GOT3 (cell line): ENCODE results near the gene ASIC4.

Source experiments
- DNase-seq: peaks from one replicate; lab custom pipeline; 2025; ENCODE audit warnings: mixed read lengths; lab: John Stamatoyannopoulos, UW

The ASIC4 gene, protein sequence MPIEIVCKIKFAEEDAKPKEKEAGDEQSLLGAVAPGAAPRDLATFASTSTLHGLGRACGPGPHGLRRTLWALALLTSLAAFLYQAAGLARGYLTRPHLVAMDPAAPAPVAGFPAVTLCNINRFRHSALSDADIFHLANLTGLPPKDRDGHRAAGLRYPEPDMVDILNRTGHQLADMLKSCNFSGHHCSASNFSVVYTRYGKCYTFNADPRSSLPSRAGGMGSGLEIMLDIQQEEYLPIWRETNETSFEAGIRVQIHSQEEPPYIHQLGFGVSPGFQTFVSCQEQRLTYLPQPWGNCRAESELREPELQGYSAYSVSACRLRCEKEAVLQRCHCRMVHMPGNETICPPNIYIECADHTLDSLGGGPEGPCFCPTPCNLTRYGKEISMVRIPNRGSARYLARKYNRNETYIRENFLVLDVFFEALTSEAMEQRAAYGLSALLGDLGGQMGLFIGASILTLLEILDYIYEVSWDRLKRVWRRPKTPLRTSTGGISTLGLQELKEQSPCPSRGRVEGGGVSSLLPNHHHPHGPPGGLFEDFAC

DNA sequence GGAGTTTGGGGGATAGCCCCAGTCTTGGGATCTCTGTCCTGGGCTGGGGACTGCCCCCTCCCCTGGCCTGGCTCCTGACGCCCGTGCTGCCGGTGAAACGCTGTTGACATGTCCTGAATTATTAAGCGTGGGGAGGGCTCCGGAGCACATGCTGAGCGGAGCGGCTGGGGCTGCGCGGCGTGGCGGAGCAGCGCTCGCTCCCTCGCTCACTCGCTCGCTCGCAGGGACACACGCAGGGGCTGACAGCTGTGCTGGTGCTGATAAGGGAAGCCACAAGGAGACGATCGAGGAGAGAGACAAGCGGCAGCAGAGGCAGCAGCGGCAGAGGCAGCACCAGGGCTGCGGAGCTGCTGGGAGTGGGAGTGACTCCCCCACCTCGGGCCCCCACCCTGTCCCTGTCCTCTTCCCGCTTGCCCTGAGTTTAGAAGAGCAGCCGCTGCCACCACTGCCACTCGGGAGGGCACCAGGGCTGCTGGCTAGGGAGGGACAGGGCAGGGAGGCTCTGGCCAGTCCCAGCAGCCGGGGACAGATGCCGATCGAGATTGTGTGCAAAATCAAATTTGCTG, at the start of gene ASIC4:
TSS of gene ASIC4 (plus strand) at position 287 of the 566 bp plus-strand sequence. CDS start at position 530, 243 bp downstream.
- no peak for DNase-seq

DNA sequence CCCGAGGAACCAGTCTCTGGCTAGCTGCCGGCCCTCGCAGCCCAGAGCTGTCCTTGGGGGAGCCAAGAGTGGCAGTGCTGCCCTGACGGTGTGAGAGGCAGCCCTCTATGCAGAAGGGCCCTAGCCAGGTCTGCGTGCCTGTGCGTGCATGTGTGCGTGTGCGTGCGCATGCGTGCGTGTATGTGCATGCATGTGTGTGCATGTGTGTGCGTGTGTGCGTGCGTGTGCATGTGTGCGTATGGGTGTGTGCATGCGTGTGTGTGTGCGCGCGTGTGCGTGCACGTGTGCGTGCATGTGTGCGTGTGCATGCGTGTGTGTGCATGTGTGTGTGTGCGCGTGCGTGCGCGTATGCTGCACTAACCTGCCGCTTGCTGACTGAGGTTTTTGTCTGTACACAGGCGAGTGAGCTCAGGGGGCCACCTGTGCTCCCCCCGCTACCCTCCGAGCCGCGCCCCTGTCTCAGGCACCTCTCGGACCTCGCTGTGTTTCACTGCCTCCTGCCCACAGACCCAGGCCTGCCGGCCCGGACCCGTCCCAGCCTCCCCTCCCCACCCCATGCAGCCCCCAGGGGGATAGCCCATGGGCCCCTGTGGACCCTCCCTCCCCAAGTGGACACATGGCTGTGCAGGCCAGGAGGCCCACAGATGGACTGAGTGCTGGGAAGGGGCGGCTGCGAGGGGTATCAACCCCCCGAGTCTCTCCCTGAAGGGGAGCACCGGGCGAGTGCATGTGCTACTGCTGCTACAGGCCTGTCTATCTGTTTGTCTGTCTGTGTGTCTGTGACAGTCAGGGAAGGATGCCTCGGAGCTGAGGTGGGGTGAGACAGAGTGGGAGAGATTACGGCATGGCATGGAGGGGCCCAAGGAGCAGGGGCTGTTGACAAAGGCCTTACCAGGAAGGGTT, 48.4 kb upstream of the ASIC4 start:
- DNase-seq = no peak

DNA sequence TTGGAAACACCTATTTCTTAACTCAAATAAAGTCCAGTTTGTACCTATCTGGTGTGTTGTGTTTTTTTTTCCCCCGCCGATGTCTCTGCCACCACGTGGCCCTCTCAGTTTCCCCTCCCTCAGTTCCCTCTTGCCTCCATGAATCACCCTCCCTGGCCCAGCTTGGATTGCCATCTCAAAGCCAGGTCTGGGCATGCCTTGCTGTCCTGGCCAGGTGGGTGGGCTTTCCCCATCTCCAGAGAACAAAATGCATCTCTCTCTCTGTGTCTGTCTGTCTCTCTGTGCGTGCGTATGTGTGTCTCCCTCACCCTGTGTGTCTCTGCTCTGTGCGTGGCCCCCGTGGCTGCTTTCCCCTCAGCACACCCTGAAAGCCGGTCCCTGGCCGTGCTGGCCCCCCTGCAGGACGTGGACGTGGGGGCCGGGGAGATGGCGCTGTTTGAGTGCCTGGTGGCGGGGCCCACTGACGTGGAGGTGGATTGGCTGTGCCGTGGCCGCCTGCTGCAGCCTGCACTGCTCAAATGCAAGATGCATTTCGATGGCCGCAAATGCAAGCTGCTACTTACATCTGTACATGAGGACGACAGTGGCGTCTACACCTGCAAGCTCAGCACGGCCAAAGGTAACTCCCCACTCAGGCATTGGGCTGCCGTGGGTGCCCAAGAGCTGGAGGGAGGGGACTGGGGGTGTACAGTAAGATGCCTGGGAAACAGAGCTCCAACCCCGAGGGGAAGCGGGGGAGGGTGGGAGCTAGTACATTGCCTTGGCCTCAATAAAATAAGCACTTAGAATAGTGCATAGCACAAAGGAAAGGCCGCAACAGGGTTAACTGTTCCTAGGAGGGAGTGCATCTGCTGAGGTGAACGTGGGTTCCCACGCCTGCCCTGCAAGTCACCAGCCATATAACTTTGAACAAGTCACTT, 47.2 kb upstream of the ASIC4 start:
- DNase-seq = no peak

DNA sequence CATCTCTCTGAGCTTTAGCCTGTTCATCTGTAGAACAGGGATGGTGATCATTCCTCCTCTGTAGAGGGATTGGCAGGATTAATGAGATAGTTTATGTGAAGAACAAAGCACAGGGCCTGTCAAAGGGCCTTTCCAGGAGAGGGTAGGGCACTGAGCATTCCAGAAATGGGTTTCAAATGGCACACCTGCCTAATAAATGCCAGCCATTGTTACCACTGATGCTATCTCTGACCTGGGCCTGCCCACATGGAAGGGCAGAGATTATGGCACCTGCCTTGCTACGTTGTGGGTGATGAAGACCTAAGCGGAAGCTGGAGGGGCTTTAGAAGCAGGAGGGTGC, 46.6 kb upstream of the ASIC4 start:
- no peak for DNase-seq

DNA sequence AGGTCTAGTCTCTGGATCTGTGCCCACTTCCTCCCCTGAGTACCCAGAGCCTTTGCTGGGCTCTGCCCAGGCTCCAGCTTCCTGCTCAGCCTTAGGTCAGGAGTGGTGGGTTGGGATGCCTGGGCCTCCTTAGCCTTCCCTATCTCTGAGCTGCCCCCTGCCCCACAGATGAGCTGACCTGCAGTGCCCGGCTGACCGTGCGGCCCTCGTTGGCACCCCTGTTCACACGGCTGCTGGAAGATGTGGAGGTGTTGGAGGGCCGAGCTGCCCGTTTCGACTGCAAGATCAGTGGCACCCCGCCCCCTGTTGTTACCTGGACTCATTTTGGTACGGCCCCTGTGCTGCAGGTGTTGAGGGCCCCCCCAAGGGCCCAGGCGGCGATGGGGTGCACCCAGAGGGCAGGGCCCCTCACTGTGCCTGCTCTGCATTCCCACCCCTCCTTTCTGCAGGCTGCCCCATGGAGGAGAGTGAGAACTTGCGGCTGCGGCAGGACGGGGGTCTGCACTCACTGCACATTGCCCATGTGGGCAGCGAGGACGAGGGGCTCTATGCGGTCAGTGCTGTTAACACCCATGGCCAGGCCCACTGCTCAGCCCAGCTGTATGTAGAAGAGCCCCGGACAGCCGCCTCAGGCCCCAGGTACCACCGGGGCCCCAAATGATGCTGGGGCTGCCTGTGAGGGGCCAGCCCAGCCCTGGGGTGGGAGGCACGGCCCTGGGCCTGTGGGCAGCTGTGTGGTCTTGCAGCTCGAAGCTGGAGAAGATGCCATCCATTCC, 45.7 kb upstream of the ASIC4 start:
- DNase-seq = no peak

DNA sequence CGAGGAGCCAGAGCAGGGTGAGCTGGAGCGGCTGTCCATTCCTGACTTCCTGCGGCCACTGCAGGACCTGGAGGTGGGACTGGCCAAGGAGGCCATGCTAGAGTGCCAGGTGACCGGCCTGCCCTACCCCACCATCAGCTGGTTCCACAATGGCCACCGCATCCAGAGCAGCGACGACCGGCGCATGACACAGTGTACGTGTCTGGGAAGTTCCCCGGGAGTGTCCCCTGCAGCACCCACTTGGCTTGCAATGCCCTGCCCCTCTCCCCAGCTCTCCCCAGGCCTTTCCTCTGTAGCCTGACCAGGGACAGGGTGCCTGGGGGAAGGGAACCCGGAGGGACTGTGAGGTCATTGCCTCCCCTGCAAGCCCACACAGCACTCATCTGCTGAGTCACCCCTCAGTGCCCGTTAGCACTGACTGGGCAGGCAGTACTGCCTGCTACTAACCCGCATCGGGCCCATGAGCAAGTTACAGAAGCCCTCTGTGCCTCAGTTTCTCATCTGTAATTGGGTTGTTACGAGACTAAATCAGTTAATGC, 45.0 kb upstream of the ASIC4 start:
- no peak for DNase-seq

DNA sequence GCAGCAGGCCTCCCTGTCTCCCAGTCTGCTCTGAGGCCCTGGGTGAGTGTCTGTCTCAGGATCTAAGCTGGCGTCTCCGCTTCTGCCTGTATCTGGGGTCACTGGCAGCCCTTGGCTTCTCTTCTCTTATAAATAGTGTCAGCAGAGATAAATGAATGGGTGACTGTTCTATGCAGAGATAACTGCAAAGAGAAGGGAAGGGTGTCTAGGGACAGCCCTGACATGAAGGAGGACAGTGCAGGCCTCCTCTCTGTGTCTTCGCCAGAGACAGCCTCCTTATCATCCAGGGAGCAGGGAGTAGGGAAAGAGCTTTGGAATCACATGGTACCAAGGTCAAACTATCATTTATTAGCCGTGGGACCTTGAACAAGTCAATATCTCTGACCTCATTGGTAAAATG, 43.9 kb upstream of the ASIC4 start:
- no peak for DNase-seq

DNA sequence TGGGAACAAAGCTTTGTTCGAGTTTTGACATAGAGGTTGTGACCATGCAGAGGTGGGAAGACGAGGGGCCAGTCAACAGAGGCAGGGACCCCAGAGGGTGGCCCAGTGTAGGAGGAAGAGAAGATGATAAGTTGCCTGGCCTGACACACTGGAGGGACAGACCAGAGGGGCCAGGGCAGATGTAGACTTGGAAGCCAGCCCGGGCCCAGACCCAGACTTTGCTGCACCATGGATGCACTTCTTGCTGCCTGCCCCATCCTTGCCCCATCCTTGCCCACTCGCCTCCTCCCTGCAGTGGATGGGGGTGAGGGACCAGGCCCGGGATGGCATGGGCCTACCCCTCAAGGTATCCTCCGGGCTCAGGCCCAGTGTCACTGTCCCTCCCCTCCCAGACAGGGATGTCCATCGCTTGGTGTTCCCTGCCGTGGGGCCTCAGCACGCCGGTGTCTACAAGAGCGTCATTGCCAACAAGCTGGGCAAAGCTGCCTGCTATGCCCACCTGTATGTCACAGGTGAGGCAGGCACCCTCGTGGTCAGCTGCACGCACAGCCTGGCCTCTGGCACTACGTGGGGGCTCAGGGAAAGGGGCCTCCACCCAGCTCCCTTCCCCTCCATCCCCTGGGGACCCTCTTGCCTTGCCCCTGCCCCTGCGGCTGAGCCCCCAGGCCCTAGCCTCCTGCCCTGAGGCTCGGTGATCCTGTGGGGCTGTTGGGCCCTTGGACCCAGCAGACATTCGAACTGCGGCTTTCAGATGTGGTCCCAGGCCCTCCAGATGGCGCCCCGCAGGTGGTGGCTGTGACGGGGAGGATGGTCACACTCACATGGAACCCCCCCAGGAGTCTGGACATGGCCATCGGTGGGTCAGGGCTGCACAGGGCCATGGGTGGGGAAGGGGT, 42.6 kb upstream of the ASIC4 start:
- no peak for DNase-seq

DNA sequence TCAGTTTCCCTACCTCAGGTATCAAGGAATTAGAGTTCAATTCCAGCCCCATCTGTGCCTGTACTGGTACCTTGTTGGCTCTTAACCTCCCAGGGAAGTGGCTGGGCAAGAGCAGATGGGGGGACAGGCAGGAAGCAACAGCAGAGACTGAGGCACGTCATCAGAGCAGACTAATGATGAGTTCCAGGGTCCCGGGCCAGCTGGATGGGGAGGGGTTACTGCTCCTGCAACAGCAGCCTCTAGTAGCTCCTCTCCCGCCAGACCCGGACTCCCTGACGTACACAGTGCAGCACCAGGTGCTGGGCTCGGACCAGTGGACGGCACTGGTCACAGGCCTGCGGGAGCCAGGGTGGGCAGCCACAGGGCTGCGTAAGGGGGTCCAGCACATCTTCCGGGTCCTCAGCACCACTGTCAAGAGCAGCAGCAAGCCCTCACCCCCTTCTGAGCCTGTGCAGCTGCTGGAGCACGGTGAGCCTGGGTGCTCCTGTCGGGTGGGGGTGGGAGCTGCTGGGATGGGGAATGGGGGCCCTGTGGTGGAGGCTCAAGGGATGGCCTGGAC, 41.6 kb upstream of the ASIC4 start:
- DNase-seq = no peak

DNA sequence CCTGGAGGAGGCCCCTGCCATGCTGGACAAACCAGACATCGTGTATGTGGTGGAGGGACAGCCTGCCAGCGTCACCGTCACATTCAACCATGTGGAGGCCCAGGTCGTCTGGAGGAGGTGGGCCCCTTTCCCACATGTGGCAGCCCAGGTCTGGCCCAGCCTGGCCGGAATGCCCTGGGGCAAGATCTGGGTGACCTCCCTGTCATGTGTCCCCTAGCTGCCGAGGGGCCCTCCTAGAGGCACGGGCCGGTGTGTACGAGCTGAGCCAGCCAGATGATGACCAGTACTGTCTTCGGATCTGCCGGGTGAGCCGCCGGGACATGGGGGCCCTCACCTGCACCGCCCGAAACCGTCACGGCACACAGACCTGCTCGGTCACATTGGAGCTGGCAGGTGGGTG, 40.8 kb upstream of the ASIC4 start:
- no peak for DNase-seq

DNA sequence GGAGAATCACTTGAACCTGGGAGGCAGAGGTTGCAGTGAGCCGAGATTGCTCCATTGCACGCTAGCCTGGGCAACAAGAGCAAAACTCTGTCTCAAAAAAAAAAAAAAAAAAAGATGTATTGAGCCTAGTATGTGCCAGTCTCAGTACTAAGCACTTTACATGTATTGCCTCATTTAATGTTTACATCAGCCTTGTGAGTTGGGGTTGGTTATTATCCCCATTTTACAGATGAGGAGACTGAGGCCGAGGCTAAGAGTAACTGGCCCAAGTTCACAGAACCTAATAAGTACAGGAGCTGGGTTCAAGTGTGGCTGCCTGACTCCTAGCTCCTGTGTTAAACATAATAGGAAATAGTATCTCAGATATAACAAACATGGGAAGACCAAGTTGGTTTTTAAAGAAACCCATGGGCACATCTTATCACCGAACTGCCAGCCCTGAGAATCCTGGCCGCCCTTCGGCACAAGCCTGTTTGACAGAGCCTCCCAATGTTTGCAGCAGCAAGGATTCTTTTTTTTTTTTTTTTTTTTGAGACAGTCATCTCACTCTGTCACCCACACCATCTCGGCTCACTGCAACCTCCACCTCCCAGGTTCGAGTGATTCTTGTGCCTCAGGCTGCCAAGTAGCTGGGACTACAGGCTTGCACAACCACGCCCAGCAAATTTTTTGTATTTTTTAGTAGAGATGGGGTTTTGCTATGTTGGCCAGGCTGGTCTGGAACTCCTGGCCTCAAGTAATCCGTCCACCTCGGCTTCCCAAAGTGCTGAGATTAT, 39.8 kb upstream of the ASIC4 start:
- DNase-seq = no peak

DNA sequence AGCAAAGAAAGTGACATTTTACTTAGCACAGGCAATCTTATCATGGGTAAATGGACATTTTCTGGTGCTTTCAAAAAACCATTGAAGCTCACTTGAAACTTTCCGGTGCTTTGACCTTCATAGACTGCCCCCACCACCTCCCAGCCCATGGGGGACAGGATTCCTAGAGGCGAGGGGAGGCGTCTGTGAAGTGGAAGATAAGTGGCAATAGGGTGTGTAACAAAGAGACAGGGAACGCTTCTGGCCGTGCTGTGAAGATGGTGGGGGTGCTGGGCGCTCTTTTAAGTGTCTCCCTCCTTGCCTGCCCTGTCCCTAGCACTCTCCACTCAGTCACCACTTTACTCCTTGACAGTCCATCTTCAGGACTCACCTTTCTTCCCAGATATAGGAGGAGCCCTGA, 39.0 kb upstream of the ASIC4 start:
- DNase-seq = no peak

DNA sequence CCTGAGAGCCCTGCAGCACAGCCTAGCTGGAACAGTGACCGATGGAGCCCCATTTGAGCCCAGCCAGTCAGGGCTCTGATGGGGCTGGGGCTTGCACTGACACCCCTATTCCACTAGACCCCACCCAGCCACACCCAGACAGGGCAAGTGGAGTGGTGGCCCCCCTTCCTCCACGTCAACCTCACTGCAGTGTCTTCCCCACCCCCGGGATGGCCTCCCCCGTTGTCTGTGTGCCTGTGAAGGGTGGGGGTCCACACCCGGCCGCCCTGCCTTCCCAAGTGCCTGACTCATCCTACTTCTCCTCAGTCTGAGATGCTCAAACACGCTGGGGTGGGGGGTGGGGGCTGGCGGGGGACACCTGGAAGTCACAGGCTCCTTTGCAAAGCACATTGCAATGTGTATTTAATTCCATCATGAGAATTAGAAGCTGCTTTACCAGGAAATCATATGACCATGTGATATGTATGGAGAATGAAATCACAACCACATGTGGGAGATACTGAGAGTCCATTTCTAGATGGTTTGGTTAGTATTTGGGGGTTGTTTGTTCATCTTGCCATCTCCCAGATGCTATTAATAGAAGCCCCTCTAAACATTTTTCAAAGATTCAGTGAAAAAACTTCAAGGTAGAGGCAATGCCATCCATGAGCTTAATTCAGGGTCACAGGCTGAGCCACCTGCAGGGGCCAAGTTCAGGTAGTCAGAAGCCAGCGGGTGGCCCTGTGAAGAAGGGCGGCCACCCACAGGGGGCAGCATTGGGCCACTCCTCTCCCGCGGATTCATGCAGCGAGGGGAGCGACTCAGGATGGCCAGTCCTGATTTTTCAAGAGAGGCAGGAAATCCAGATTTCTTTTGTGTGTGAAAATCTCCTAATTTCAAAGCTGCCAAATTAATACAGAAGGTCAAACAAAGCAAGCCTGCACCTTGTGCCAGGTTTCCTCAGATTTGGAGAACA, 38.3 kb upstream of the ASIC4 start:
- no peak for DNase-seq

DNA sequence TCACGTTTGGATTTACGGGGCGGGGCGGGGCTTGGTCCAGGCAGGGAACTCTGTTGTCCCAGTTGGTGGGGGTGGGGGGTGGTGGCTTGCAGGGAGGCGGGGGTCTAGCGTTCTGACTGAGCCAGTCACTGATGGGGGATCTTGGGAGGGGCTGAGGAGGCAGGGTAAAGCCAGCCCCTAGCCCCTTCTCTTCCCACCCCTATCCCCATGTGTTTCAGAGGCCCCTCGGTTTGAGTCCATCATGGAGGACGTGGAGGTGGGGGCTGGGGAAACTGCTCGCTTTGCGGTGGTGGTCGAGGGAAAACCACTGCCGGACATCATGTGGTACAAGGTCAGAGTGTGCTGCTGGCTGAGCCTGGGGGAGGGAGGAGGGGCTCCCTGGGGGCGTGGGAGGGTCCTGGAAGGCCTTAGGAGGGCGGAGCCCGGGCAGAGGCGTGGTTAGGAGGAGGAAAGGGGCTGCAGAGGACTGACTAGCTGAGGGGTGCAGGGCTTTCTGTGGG, 37.6 kb upstream of the ASIC4 start:
- DNase-seq = no peak

DNA sequence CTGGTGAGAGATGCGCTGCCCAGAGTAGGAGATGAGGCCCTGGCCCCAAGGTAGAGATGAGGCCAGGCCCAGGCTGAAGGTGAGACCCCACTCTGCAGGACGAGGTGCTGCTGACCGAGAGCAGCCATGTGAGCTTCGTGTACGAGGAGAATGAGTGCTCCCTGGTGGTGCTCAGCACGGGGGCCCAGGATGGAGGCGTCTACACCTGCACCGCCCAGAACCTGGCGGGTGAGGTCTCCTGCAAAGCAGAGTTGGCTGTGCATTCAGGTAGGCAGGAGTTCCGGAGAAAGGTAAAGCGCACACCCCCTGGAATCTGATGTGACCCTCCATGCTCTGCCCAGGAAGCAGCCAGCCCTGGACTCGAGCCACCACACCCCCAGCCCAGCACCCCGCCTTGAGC, 37.1 kb upstream of the ASIC4 start:
- no peak for DNase-seq

DNA sequence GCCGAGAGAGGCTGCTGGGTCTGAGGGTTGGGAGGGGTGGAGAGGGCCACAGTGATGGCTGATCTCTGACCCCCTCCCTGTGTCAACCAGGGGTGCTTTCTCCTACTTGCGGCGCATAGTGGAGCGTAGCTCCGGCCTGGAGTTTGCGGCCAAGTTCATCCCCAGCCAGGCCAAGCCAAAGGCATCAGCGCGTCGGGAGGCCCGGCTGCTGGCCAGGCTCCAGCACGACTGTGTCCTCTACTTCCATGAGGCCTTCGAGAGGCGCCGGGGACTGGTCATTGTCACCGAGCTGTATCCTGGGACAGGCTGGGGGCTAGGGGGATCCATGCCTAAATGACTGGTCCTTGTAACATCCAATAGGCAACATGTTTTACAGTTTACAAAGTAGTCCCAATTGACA, 36.5 kb upstream of the ASIC4 start:
- DNase-seq = no peak

DNA sequence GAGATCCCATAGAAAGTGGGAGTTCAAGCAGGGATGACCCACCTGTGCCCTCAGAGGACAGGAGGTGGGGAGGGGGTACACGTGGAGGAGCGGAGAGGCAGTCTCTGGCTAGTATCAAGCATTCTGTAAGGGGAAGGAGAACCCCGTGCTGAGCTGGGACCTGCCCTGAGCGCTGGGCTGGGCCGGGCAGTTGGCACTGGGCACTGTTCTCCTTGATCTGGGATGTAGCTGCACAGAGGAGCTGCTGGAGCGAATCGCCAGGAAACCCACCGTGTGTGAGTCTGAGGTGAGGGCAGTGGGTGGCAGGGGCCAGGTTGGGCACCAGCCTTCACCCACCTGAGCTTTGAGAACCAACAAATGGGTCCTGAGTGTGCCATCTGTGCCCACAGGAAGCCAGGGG, 35.4 kb upstream of the ASIC4 start:
- no peak for DNase-seq
